Right atrium auricular region (tissue), 2 donors: ENCODE measurements around the gene SLC6A11. TPM values are rescaled to one million over a fixed set of nuclear protein-coding genes. Genes with fewer than 3 reads are reported as not detected.

Source experiments
- DNase-seq: peaks from one replicate; pipeline ENCODE4 v3.0.0-alpha.2; 2019; ENCODE audit warnings: low spot score
- H3K27ac ChIP-seq, 2 donors: fragments of 200-600 bp; sonication (generic); 1 replicate in 1 of 2; 2 replicates in 1 of 2; pipeline ENCODE4 v1.5.1; 2016 to 2019
- H3K27me3 ChIP-seq, 2 donors: fragments of 200-600 bp; sonication (generic); one replicate each; pipeline versions ENCODE4 v1.5.1 to v1.6.0; 2017 to 2019
- H3K36me3 ChIP-seq: fragments of 200-600 bp; sonication (generic); one replicate; pipeline ENCODE4 v1.5.1; 2016
- H3K4me1 ChIP-seq, 2 donors: fragments of 200-600 bp; sonication (generic); one replicate each; pipeline versions ENCODE4 v1.5.1 to v1.6.0; 2017 to 2019
- H3K4me3 ChIP-seq, 2 donors: fragments of 200-600 bp; sonication (generic); 1 replicate in 1 of 2; 2 replicates in 1 of 2; pipeline ENCODE4 v1.5.1; 2017 to 2019; ENCODE audit warnings: mild to moderate bottlenecking in 1 of 2, moderate library complexity in 1 of 2
- H3K9me3 ChIP-seq, 2 donors: fragments of 200-600 bp; sonication (generic); one replicate each; pipeline ENCODE4 v1.5.1; 2019
- total RNA-seq, 2 donors: library from RNA; depleted of rRNA; stranded (reverse); fragments of >200 nt; gene quantifications; one replicate each; pipeline ENCODE4 v1.1.0, GENCODE V29; 2016
- TF ChIP-seq, protein P1 (sequence below), 2 donors: fragments of 200-600 bp; sonication (generic); IDR thresholded peaks; one replicate each; pipeline ENCODE4 v1.5.1; 2019; ENCODE audit warnings: antibody characterized with exemption in 2 of 2

Gene SLC6A11
- total RNA-seq, 2 donors from 2014 or later = not detected

DNA sequence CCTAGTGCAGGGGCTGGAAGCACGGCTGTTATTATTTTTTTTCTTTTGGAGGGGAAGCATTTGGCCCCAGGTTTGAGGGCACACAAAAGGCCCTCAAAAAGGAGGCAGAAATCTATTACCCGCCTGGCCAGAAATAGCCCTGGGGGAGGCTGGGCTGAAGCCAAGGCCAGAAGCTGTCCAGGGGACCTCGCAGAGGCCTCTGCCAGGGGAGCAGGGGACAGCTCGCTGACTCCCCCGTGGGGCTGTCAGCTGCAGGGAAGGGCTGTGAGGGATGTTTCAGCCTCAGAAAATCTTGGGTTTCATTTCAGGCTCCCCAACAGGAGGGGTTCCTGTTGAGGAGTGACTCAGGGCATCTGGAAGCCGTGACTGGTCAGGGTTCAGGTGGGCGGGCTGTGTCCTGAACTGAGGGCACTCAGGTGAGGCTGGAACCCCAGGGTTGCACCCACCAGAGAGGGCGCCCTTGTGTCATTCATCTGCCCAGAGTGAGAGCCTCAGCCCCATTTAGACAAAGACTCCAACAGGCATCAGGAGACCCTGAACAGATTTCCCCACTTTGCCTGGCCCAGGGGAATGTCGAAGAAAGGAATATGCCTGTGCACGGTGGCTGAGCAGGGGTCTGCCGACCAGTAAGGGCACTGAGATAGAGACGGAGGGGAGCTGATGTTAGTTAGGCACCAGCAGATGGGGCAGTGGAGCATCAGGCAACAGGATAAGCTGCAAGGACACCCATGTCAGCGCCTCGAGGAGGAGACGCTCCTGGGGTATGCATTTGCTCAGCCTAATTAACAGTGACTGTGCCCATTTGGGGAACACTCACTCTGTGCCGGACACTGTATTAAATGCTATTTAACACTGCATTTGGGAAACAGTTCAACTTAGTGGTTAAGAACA is 43.5 kb upstream of the SLC6A11 start:
- Histone ChIP-seq H3K27me3 (no peaks in the 10 kb centered on the region), H3K4me1 (no peaks in the 10 kb centered on the region), H3K9me3 (peaks cover 0 to 11% of the 10 kb centered on the region in 2 donors), H3K27ac (no peak overlapping the region), H3K36me3 (no peaks in the 10 kb centered on the region), H3K4me3 (no peak overlapping the region)
- DNase-seq = peak; percentile 44
- TF ChIP-seq, protein P1, sequence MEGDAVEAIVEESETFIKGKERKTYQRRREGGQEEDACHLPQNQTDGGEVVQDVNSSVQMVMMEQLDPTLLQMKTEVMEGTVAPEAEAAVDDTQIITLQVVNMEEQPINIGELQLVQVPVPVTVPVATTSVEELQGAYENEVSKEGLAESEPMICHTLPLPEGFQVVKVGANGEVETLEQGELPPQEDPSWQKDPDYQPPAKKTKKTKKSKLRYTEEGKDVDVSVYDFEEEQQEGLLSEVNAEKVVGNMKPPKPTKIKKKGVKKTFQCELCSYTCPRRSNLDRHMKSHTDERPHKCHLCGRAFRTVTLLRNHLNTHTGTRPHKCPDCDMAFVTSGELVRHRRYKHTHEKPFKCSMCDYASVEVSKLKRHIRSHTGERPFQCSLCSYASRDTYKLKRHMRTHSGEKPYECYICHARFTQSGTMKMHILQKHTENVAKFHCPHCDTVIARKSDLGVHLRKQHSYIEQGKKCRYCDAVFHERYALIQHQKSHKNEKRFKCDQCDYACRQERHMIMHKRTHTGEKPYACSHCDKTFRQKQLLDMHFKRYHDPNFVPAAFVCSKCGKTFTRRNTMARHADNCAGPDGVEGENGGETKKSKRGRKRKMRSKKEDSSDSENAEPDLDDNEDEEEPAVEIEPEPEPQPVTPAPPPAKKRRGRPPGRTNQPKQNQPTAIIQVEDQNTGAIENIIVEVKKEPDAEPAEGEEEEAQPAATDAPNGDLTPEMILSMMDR (IDR thresholded peaks at IDR 0.05) = no peak

DNA sequence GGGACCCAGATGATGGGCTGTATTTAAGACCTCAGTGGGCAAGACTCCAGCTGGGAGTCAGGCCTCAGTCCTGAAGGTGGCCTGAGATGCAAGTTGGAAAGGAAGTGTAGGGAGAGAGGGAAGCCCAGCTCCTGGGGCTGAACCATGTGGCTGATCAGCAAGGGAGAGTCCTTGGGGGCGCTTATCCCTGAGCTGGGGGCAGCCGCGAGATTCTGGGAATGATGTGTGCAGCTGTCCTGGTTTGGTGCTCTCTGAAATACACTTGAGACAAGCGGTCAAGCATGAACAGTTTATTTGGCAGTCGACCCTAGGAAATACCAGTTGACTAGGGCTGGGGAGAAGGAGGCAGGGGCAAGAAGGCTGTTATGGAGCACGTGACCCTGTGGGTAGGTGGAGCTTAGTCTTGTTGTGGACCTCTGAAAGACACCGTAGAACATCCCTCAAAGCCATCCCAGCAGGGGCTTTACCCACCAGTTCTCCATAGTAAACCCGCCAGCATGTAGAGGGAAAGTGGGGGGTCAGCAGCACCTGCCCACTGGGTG is 41.8 kb upstream of the SLC6A11 start:
- no peak overlapping the region for H3K27ac ChIP-seq
- TF ChIP-seq, protein P1 (IDR thresholded peaks at IDR 0.05) = no peak
- no peaks in the 10 kb centered on the region for H3K36me3 ChIP-seq
- DNase-seq = peak; percentile 32
- H3K27me3 ChIP-seq = no peaks in the 10 kb centered on the region
- no peak overlapping the region for H3K4me3 ChIP-seq
- peaks cover 0 to 11% of the 10 kb centered on the region in 2 donors for H3K9me3 ChIP-seq
- no peaks in the 10 kb centered on the region for H3K4me1 ChIP-seq

DNA sequence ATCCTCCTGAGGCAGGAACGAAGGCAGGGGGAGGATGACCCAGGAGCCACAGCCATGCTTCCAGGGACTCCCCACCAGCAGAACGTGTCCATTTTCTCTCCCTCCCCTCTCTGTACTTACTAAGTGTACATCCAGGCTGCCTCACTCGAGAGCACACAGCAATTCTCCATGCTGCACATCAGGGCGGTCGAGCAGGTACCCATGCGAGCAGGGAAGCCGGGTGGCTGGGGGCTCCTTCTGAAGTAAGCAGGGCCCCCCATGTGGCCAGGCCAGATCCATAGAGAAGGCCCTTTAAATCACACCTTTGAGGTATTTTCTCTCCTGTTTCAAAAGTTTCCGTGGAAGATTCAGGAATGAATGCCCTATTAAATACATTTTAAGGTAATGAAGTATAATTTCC is 41.2 kb upstream of the SLC6A11 start:
- Histone ChIP-seq H3K9me3 (peaks cover 0 to 8% of the 10 kb centered on the region in 2 donors), H3K4me1 (no peaks in the 10 kb centered on the region), H3K27me3 (no peaks in the 10 kb centered on the region), H3K36me3 (no peaks in the 10 kb centered on the region), H3K27ac (no peak overlapping the region), H3K4me3 (no peak overlapping the region)
- peak; percentile 30 for DNase-seq
- TF ChIP-seq, protein P1 (IDR thresholded peaks at IDR 0.05) = no peak

DNA sequence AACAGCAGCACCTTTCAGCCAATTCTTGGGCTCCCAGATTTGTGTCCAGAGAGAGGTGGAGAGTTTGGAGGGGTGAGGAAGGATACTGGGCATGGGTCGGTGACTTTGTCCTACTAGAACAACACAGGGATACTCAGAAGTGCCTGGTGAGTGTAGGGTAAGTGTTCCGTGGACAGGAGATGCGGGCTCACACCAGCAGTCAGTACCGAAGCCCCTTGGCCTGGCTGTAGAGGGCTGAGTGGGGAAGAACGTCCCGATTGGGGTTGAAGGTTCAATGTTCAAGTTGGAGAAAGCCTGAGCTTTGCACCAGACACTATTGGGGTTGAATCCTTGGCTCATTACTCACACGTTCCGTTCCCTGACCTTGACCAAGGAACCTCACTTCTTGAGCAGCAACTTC is 40.8 kb upstream of the SLC6A11 start:
- no peak overlapping the region for H3K27ac ChIP-seq
- no peaks in the 10 kb centered on the region for H3K36me3 ChIP-seq
- no peak overlapping the region for H3K4me3 ChIP-seq
- DNase-seq = peak; percentile 7
- H3K4me1 ChIP-seq = no peaks in the 10 kb centered on the region
- peaks cover 0 to 7% of the 10 kb centered on the region in 2 donors for H3K9me3 ChIP-seq
- TF ChIP-seq, protein P1 (IDR thresholded peaks at IDR 0.05) = no peak
- no peaks in the 10 kb centered on the region for H3K27me3 ChIP-seq

DNA sequence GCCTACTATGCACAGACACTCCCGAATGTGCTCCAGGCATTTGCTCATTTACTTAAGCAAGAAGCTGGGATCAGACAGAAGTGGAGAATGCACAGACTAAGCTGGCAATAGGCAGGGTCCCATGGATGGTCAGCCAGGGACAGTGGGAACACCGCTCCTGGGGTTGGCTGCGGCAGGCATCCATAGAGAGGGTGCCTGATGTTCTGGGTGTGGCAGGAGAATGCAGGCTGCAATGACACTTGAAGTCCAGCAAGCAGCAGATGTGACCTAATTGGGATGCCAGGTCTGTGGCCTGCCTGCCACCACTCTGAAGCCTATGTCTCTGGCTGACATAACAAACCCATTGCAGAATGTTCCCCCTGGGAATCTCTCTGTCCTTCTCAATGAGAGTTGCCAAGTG is 40.2 kb upstream of the SLC6A11 start:
- H3K9me3 ChIP-seq = peaks cover 0 to 7% of the 10 kb centered on the region in 2 donors
- no peaks in the 10 kb centered on the region for H3K4me1 ChIP-seq
- no peaks in the 10 kb centered on the region for H3K27me3 ChIP-seq
- TF ChIP-seq, protein P1 (IDR thresholded peaks at IDR 0.05) = no peak
- H3K4me3 ChIP-seq = no peak overlapping the region
- DNase-seq = peak; percentile 46
- no peak overlapping the region for H3K27ac ChIP-seq
- H3K36me3 ChIP-seq = no peaks in the 10 kb centered on the region
